ENCODE data around the gene ACO1. TPM values are rescaled to one million over a fixed set of nuclear protein-coding genes. Genes with fewer than 3 reads are reported as not detected.

ACO1 gene
- total RNA-seq, 2 experiments from 2014 or later: 8.8 to 9.0 TPM

- POLR2A ChIA-PET: no interaction called here
- TF ChIP-seq CTCF (conservative IDR thresholded peaks at IDR 0.05; ENCODE audit: low read length) (no peak), EZH2phosphoT487 (IDR thresholded peaks at IDR 0.05; ENCODE audit: borderline replicate concordance, low read depth, low read length) (no peak)
- Histone ChIP-seq H3K9me3 (ENCODE audit: low read length) (no peaks in the 10 kb centered on the region), H3K79me2 (ENCODE audit: insufficient read depth, low read depth, low read length) (no peaks in the 10 kb centered on the region), H3K4me3 (ENCODE audit: low read depth, low read length, poor library complexity, severe bottlenecking) (no peak overlapping the region), H3K36me3 (ENCODE audit: insufficient read depth, low read length) (no peaks in the 10 kb centered on the region), H3K9me2 (ENCODE audit: insufficient read depth, low read length) (no peaks in the 10 kb centered on the region), H4K20me1 (ENCODE audit: insufficient read depth, low read length) (no peaks in the 10 kb centered on the region), H3K4me1 (ENCODE audit: insufficient read depth, low read length, poor library complexity, severe bottlenecking) (no peaks in the 10 kb centered on the region), H2AFZ (ENCODE audit: low read length) (no peak overlapping the region), H3K27ac (ENCODE audit: low read depth, low read length, poor library complexity, severe bottlenecking) (no peak overlapping the region), H3K4me2 (ENCODE audit: low read length) (no peak overlapping the region)
- CTCF ChIA-PET (ENCODE audit: unreplicated experiment): no interaction called here
- no TSS peak for BruUV-seq (replicated peaks)
- no peak for DNase-seq (ENCODE audit: low spot score)
- intact Hi-C loops (cut with micrococcal nuclease; ENCODE audit: unreplicated experiment): no loop called here
These were observed 11.2 kb downstream of the ACO1 start for GRCh38 chr9:32395510-32396216.

- H3K4me2 ChIP-seq (ENCODE audit: low read length): no peak overlapping the region
- CTCF ChIA-PET (ENCODE audit: unreplicated experiment): no interaction called here
- intact Hi-C loops (cut with micrococcal nuclease; ENCODE audit: unreplicated experiment): no loop called here
- H3K9me3 ChIP-seq (ENCODE audit: low read length): no peaks in the 10 kb centered on the region
- H3K36me3 ChIP-seq (ENCODE audit: insufficient read depth, low read length): no peaks in the 10 kb centered on the region
- no peak overlapping the region for H3K4me3 ChIP-seq (ENCODE audit: low read depth, low read length, poor library complexity, severe bottlenecking)
- DNase-seq (ENCODE audit: low spot score): no peak
- H2AFZ ChIP-seq (ENCODE audit: low read length): no peak overlapping the region
- POLR2A ChIA-PET: interaction anchor here (0.5 to 1.2 kb wide), 3 partner anchors 11 to 1644 kb away, joined by 3 read pairs; no protein-coding TSS in a partner anchor
- H3K79me2 ChIP-seq (ENCODE audit: insufficient read depth, low read depth, low read length): no peaks in the 10 kb centered on the region
- H3K27ac ChIP-seq (ENCODE audit: low read depth, low read length, poor library complexity, severe bottlenecking): no peak overlapping the region
- no peaks in the 10 kb centered on the region for H4K20me1 ChIP-seq (ENCODE audit: insufficient read depth, low read length)
- no TSS peak for BruUV-seq (replicated peaks)
- no peaks in the 10 kb centered on the region for H3K9me2 ChIP-seq (ENCODE audit: insufficient read depth, low read length)
- H3K4me1 ChIP-seq (ENCODE audit: insufficient read depth, low read length, poor library complexity, severe bottlenecking): no peaks in the 10 kb centered on the region
- TF ChIP-seq CTCF (conservative IDR thresholded peaks at IDR 0.05; ENCODE audit: low read length) (no peak), EZH2phosphoT487 (IDR thresholded peaks at IDR 0.05; ENCODE audit: borderline replicate concordance, low read depth, low read length) (no peak)
These were observed 13.8 kb downstream of the ACO1 start for GRCh38 chr9:32398207-32398606.

GRCh38 chr9:32399110-32399815 is 14.8 kb downstream of the ACO1 start:
- DNase-seq (ENCODE audit: low spot score): no peak
- no peaks in the 10 kb centered on the region for H3K36me3 ChIP-seq (ENCODE audit: insufficient read depth, low read length)
- no peak overlapping the region for H3K4me2 ChIP-seq (ENCODE audit: low read length)
- no peak overlapping the region for H3K27ac ChIP-seq (ENCODE audit: low read depth, low read length, poor library complexity, severe bottlenecking)
- no peaks in the 10 kb centered on the region for H3K9me2 ChIP-seq (ENCODE audit: insufficient read depth, low read length)
- CTCF ChIA-PET (ENCODE audit: unreplicated experiment): no interaction called here
- no peak overlapping the region for H2AFZ ChIP-seq (ENCODE audit: low read length)
- TF ChIP-seq CTCF (conservative IDR thresholded peaks at IDR 0.05; ENCODE audit: low read length) (no peak), EZH2phosphoT487 (IDR thresholded peaks at IDR 0.05; ENCODE audit: borderline replicate concordance, low read depth, low read length) (no peak)
- H4K20me1 ChIP-seq (ENCODE audit: insufficient read depth, low read length): no peaks in the 10 kb centered on the region
- H3K4me3 ChIP-seq (ENCODE audit: low read depth, low read length, poor library complexity, severe bottlenecking): no peak overlapping the region
- no peaks in the 10 kb centered on the region for H3K4me1 ChIP-seq (ENCODE audit: insufficient read depth, low read length, poor library complexity, severe bottlenecking)
- no peaks in the 10 kb centered on the region for H3K9me3 ChIP-seq (ENCODE audit: low read length)
- POLR2A ChIA-PET: interaction anchor here (0.6 to 1.3 kb wide), 2 partner anchors 24 to 158 kb away, joined by 3 to 6 read pairs; no protein-coding TSS in a partner anchor
- BruUV-seq (replicated peaks): no TSS peak
- H3K79me2 ChIP-seq (ENCODE audit: insufficient read depth, low read depth, low read length): no peaks in the 10 kb centered on the region
- intact Hi-C loops (cut with micrococcal nuclease; ENCODE audit: unreplicated experiment): no loop called here
